Cardiac muscle cell (in vitro differentiated cells and primary cell): ENCODE data around the gene GRK5. TPM values are rescaled to one million over a fixed set of nuclear protein-coding genes. Genes with fewer than 3 reads are reported as not detected.
"Not testable (repeated sequence)": the region's sequence is repeated elsewhere in the genome, so short reads cannot be mapped to it uniquely, and the experiment has no call there.

Experiments used
- DNase-seq, 2 donors: peaks; one replicate each; pipeline versions ENCODE4 v3.0.0 to v3.0.0-alpha.2; 2010 to 2017; ENCODE audit warnings: low read depth in 1 of 2, low spot score in 1 of 2
- H3K27ac ChIP-seq: fragments of 200-600 bp; sonication (generic); 2 replicates; pipeline ENCODE4 v1.5.1; 2016
- H3K27me3 ChIP-seq: fragments of 200-600 bp; sonication (generic); 2 replicates; pipeline ENCODE4 v1.6.0; 2016; ENCODE audit warnings: control low read depth
- H3K36me3 ChIP-seq: fragments of 200-600 bp; sonication (generic); 2 replicates; pipeline ENCODE4 v1.5.1; 2016; ENCODE audit warnings: control low read depth
- H3K4me1 ChIP-seq: fragments of 200-600 bp; sonication (generic); 2 replicates; pipeline ENCODE4 v1.8.1; 2017; ENCODE audit warnings: low read depth, mild to moderate bottlenecking, mixed run types
- H3K4me3 ChIP-seq: fragments of 200-600 bp; sonication (generic); 2 replicates; pipeline ENCODE4 v1.5.1; 2016; ENCODE audit warnings: mild to moderate bottlenecking
- H3K9me3 ChIP-seq: fragments of 200-600 bp; sonication (generic); 2 replicates; pipeline ENCODE4 v1.5.1; 2017; ENCODE audit warnings: low read depth, mild to moderate bottlenecking, control low read depth
- polyA plus RNA-seq: library from polyadenylated mRNA; unstranded; fragments of >200 nt; fragmentation: Nextera tagmentation; extraction: Ambion mirVana; gene quantifications from 2 replicates; pipeline ENCODE4 v1.2.1, GENCODE V29; 2016
- total RNA-seq: library from RNA; depleted of rRNA; stranded (reverse); fragments of >200 nt; gene quantifications from 2 replicates; pipeline ENCODE4 v1.2.3, GENCODE V29; 2016
- TF ChIP-seq, protein P1 (sequence below): IDR thresholded peaks from 2 replicates; pipeline ENCODE4 v1.5.1; 2012; ENCODE audit warnings: low read depth, mild to moderate bottlenecking, low read length

Gene GRK5
- total and polyA plus RNA-seq, 2 experiments from 2014 or later: 3.5 to 18.3 TPM

DNA sequence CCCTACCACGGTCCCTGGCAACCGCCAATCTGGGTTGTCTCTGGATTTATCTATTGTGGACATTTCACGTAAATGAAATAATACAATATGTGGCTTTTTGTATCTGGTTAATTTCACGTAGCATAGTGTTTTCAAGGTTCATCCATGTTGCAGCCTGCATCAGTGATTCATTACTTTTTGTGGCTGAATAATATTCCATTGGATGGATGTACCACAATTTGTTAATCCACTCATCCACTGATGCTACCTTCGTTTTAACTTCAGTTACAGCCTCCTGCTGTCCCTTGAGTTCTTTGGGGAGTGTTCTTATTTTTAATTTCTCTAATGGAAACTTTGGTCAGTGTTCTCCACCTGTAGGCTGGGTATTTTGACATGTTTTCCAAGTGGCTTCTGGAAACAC lies 49.5 kb downstream of the GRK5 start:
- H3K9me3 ChIP-seq: no peaks in the 10 kb centered on the region
- DNase-seq: no peak
- H3K27me3 ChIP-seq: no peaks in the 10 kb centered on the region
- no peaks in the 10 kb centered on the region for H3K36me3 ChIP-seq
- no peak overlapping the region for H3K4me3 ChIP-seq
- H3K4me1 ChIP-seq: peaks cover 26% of the 10 kb centered on the region
- TF ChIP-seq, protein P1, sequence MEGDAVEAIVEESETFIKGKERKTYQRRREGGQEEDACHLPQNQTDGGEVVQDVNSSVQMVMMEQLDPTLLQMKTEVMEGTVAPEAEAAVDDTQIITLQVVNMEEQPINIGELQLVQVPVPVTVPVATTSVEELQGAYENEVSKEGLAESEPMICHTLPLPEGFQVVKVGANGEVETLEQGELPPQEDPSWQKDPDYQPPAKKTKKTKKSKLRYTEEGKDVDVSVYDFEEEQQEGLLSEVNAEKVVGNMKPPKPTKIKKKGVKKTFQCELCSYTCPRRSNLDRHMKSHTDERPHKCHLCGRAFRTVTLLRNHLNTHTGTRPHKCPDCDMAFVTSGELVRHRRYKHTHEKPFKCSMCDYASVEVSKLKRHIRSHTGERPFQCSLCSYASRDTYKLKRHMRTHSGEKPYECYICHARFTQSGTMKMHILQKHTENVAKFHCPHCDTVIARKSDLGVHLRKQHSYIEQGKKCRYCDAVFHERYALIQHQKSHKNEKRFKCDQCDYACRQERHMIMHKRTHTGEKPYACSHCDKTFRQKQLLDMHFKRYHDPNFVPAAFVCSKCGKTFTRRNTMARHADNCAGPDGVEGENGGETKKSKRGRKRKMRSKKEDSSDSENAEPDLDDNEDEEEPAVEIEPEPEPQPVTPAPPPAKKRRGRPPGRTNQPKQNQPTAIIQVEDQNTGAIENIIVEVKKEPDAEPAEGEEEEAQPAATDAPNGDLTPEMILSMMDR: no peak
- no peak overlapping the region for H3K27ac ChIP-seq

DNA sequence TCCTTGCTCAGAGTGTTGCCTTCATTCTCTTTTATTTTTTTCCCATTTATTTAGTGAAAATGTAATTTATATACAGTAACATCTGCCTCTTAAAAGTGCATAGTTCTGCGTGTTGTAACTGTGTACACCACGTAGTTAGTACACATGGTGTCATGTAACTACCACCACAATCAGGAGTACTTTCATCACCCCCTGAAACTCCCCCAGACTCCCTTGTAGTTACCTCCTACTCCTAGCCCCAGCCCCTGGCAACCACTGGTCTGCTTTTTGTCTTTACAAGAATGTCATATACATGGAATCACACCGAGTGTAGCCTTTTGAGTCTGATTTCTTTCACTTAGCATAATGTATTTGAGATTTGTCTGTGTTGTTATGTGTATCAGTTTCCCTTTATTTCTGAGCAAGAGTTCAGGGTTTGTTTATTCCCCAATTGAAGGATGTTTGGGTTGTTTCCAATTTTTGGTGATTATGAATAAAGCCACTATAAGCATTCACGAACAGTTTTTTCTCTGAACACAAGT lies 50.6 kb downstream of the GRK5 start:
- TF ChIP-seq, protein P1: no peak
- DNase-seq: peak in 1 of 2 donors; percentile 57
- no peak overlapping the region for H3K27ac ChIP-seq
- peaks cover 20% of the 10 kb centered on the region for H3K4me1 ChIP-seq
- no peaks in the 10 kb centered on the region for H3K9me3 ChIP-seq
- H3K4me3 ChIP-seq: no peak overlapping the region
- no peaks in the 10 kb centered on the region for H3K27me3 ChIP-seq
- no peaks in the 10 kb centered on the region for H3K36me3 ChIP-seq

DNA sequence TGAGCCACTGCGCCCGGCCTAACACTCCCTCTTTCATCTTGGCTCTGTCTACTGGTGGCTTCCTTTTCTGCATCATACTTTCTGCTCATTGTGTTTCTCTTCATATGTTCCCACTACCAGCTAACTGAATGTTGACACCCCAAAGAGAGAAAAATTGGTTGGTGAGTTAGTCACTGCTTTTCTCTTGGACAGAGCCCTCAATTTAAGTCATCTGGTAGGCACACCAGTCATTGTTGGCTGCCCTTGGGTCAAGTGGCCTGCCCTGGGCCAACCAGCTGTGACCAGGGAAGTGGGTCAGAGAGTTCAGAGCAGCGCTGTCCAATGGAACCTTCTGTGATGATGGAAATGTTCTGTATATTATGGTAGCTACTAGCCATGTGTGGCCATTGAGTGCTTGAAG lies 52.0 kb downstream of the GRK5 start:
- Histone ChIP-seq H3K36me3 (no peaks in the 10 kb centered on the region), H3K27ac (no peak overlapping the region), H3K4me3 (no peak overlapping the region), H3K9me3 (no peaks in the 10 kb centered on the region), H3K4me1 (peaks cover 7% of the 10 kb centered on the region), H3K27me3 (no peaks in the 10 kb centered on the region)
- no peak for DNase-seq
- TF ChIP-seq, protein P1: no peak

DNA sequence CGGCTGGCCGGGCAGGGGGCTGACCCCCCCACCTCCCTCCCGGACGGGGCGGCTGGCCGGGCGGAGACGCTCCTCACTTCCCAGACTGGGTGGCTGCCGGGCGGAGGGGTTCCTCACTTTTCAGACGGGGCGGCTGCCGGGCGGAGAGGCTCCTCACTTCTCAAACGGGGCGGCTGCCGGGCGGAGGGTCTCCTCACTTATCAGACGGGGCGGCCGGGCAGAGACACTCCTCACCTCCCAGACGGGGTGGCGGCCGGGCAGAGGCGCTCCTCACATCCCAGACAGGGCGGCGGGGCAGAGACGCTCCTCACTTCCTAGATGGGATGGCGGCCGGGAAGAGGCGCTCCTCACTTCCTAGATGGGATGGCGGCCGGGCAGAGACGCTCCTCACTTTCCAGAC lies 53.6 kb downstream of the GRK5 start:
- not testable (repeated sequence) for H3K27me3 ChIP-seq, H3K4me1 ChIP-seq, H3K36me3 ChIP-seq, H3K27ac ChIP-seq, H3K4me3 ChIP-seq, DNase-seq, H3K9me3 ChIP-seq

DNA sequence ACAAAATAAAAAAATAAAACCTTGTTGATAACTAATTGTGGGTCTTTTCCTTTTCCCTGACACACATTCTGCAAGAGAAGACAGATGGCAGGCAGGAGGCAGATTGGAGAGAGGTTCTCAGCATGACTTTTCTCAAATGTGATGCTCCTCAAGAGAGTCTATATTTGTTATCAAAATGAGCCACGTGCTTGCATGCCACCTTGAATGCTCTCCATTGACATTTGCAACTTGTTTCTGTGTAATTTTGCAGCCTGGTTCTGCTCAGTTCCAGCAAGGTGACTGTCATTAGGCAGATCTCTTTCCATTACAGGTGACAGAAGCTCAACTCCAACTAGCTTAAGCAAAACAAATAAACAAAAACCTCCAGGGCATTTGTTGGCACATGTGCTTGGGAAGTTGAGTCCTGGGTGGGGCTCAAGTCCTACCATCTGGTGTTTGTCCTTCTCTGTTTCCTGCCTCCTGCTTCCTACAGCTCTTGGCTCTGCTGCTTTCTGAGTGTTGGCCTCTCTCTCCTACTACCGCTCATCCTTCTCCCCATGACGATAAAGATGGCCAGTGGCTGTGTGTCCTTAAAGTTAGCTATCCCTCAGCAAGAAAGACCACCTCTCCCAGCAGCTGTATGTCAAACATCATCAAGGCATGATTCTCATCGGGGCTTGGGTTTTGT lies 56.7 kb downstream of the GRK5 start:
- DNase-seq: peak in 1 of 2 donors; percentile 28
- TF ChIP-seq, protein P1: no peak
- Histone ChIP-seq H3K4me1 (no peaks in the 10 kb centered on the region), H3K9me3 (no peaks in the 10 kb centered on the region), H3K27me3 (no peaks in the 10 kb centered on the region), H3K27ac (no peak overlapping the region), H3K4me3 (no peak overlapping the region), H3K36me3 (no peaks in the 10 kb centered on the region)

DNA sequence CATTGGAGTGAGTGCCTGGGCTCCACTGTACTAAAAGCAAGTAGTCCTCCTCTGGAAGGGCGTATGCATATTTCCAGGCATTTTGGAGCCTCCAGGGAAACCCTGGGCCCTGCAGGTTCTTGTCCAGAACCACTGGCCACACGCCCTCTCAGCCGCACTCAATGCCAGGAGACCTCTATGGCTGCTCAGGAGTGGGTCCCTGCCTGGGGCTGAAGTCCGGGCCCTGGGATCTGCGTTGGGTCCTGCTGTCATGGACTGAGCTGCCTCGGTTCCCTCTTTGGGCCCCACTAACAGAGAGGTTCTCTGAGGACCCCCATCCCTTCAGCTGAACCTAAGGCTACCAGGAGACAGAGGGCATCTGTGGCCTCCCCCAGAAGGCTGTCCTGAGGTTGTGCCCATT lies 58.3 kb downstream of the GRK5 start:
- Histone ChIP-seq H3K9me3 (no peaks in the 10 kb centered on the region), H3K36me3 (no peaks in the 10 kb centered on the region), H3K27me3 (no peaks in the 10 kb centered on the region), H3K4me1 (peaks cover 1% of the 10 kb centered on the region), H3K27ac (no peak overlapping the region), H3K4me3 (no peak overlapping the region)
- DNase-seq: no peak
- TF ChIP-seq, protein P1: no peak
